ENCODE measurements around the gene UNC5B. TPM values are rescaled to one million over a fixed set of nuclear protein-coding genes. Genes with fewer than 3 reads are reported as not detected.

UNC5B gene
- total RNA-seq, 2 experiments from 2014 or later: 0.07 TPM

GRCh38 chr10:71284544-71285179 lies 72.3 kb downstream of the UNC5B start:
- intact Hi-C loops (cut with micrococcal nuclease): loop anchor here (5.0 kb wide), 1 partner anchor 377 kb away; no protein-coding TSS in a partner anchor
- no peaks in the 10 kb centered on the region for H3K4me1 Mint-ChIP-seq (ENCODE audit: low read depth)
- ATAC-seq: peak; percentile 27
- ChIA-PET CTCF (interaction anchor here (0.8 to 3.4 kb wide), 19 partner anchors 9 to 853 kb away, joined by 3 to 22 read pairs (median 4); no protein-coding TSS in a partner anchor), POLR2A (no interaction called here)
- H3K27ac Mint-ChIP-seq: no peak overlapping the region
- H3K9me3 Mint-ChIP-seq: no peaks in the 10 kb centered on the region
- TF ChIP-seq CTCF (IDR thresholded peaks at IDR 0.05): no peak
- DNase-seq: no peak
- no peak overlapping the region for H3K4me3 Mint-ChIP-seq
- no peaks in the 10 kb centered on the region for H3K27me3 Mint-ChIP-seq
- H3K36me3 Mint-ChIP-seq (ENCODE audit: low read depth): no peaks in the 10 kb centered on the region

- Mint-ChIP-seq H3K9me3 (no peaks in the 10 kb centered on the region), H3K4me1 (ENCODE audit: low read depth) (no peaks in the 10 kb centered on the region), H3K36me3 (ENCODE audit: low read depth) (no peaks in the 10 kb centered on the region), H3K27ac (no peak overlapping the region), H3K4me3 (no peak overlapping the region), H3K27me3 (no peaks in the 10 kb centered on the region)
- CTCF ChIA-PET: interaction anchor here (0.7 to 3.4 kb wide), 16 partner anchors 9 to 853 kb away, joined by 3 to 22 read pairs (median 4); no protein-coding TSS in a partner anchor
- POLR2A ChIA-PET: no interaction called here
- peak; percentile 56 for DNase-seq
- intact Hi-C loops (cut with micrococcal nuclease): loop anchor here (5.0 kb wide), 1 partner anchor 378 kb away; no protein-coding TSS in a partner anchor
- TF ChIP-seq CTCF (IDR thresholded peaks at IDR 0.05): peak; percentile 72
- ATAC-seq: peak; percentile 90
Observed at GRCh38 chr10:71285180-71285545, 72.8 kb downstream of the UNC5B start.

- no peak for TF ChIP-seq CTCF (IDR thresholded peaks at IDR 0.05)
- no peak for ATAC-seq
- no peak for DNase-seq
- Mint-ChIP-seq H3K9me3 (no peaks in the 10 kb centered on the region), H3K27me3 (no peaks in the 10 kb centered on the region), H3K4me3 (no peak overlapping the region), H3K36me3 (ENCODE audit: low read depth) (no peaks in the 10 kb centered on the region), H3K27ac (no peak overlapping the region), H3K4me1 (ENCODE audit: low read depth) (no peaks in the 10 kb centered on the region)
- intact Hi-C loops (cut with micrococcal nuclease): loop anchor here (5.0 kb wide), 1 partner anchor 379 kb away; no protein-coding TSS in a partner anchor
- ChIA-PET POLR2A (no interaction called here), CTCF (interaction anchor here (0.7 to 3.4 kb wide), 4 partner anchors 16 to 382 kb away, joined by 3 to 22 read pairs (median 12); no protein-coding TSS in a partner anchor)
Observed at GRCh38 chr10:71285986-71286385, 73.6 kb downstream of the UNC5B start.

GRCh38 chr10:71286521-71287294 lies 74.3 kb downstream of the UNC5B start:
- intact Hi-C loops (cut with micrococcal nuclease): loop anchor here (5.0 kb wide), 1 partner anchor 379 kb away; no protein-coding TSS in a partner anchor
- no peak for TF ChIP-seq CTCF (IDR thresholded peaks at IDR 0.05)
- Mint-ChIP-seq H3K9me3 (no peaks in the 10 kb centered on the region), H3K27ac (no peak overlapping the region), H3K4me1 (ENCODE audit: low read depth) (no peaks in the 10 kb centered on the region), H3K27me3 (no peaks in the 10 kb centered on the region), H3K36me3 (ENCODE audit: low read depth) (no peaks in the 10 kb centered on the region), H3K4me3 (no peak overlapping the region)
- CTCF ChIA-PET: interaction anchor here (1.4 to 2.7 kb wide), 2 partner anchors 361 to 383 kb away, joined by 5 to 19 read pairs; no protein-coding TSS in a partner anchor
- DNase-seq: no peak
- ATAC-seq: no peak
- POLR2A ChIA-PET: no interaction called here

- no peaks in the 10 kb centered on the region for H3K27me3 Mint-ChIP-seq
- no peak overlapping the region for H3K27ac Mint-ChIP-seq
- H3K4me1 Mint-ChIP-seq (ENCODE audit: low read depth): no peaks in the 10 kb centered on the region
- H3K9me3 Mint-ChIP-seq: no peaks in the 10 kb centered on the region
- H3K36me3 Mint-ChIP-seq (ENCODE audit: low read depth): no peaks in the 10 kb centered on the region
- no peak for ATAC-seq
- POLR2A ChIA-PET: no interaction called here
- CTCF ChIA-PET: no interaction called here
- TF ChIP-seq CTCF (IDR thresholded peaks at IDR 0.05): no peak
- intact Hi-C loops (cut with micrococcal nuclease): loop anchor here (5.0 kb wide), 1 partner anchor 380 kb away; no protein-coding TSS in a partner anchor
- no peak overlapping the region for H3K4me3 Mint-ChIP-seq
- no peak for DNase-seq
Observed at GRCh38 chr10:71287456-71287855, 75.1 kb downstream of the UNC5B start.
